ENCODE data around the gene KDM1B.
A peak's percentile ranks its signal among the peaks of the same experiment; 100 is the strongest.
"Not testable (repeated sequence)": the region's sequence is repeated elsewhere in the genome, so short reads cannot be mapped to it uniquely, and the experiment has no call there.

The KDM1B gene

DNA sequence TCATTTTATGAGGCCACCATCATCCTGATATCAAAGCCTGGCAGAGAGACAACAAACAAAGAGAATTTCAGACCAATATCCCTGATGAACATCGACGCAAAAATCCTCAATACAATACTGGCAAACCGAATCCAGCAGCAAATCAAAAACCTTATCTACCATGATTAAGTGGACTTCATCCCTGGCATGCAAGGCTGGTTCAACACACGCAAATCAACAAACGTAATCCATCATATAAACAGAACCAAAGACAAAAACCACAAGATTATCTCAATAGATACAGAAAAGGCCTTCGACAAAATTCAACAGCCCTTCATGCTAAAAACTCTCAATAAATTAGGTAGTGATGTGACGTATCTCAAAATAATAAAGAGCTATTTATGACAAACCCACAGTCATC, 76.6 kb downstream of the KDM1B start:
- not testable (repeated sequence) for DNase-seq

DNA sequence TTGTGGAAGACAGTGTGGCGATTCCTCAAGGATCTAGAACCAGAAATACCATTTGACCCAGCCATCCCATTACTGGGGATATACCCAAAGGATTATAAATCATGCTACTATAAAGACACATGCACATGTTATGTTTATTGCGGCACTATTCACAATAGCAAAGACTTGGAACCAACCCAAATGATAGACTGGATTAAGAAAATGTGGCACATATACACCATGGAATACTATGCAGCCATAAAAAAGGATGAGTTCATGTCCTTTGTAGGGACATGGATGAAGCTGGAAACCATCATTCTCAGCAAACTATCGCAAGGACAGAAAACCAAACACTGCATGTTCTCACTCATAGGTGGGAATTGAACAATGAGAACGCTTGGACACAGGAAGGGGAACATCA, 78.5 kb downstream of the KDM1B start:
- DNase-seq: not testable (repeated sequence)

DNA sequence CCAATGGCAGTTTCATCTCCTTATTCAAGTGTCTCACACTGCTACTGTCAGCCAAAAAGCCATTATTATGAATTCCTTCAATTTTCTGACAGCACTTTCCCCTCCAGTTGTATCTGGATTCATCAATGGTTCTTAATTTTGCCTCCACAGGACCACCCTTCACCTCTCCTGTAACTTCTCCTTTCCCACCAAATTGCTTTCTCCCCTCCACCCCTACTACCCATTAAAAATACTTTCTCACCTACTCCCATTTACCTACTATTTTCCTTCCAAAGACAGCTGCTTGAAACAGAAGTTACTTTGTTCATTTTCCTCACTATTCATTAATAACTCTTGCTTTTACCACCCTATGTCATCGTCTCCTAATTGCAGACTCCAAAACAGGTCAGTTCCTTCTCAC, 79.3 kb downstream of the KDM1B start:
- no peak for DNase-seq

DNA sequence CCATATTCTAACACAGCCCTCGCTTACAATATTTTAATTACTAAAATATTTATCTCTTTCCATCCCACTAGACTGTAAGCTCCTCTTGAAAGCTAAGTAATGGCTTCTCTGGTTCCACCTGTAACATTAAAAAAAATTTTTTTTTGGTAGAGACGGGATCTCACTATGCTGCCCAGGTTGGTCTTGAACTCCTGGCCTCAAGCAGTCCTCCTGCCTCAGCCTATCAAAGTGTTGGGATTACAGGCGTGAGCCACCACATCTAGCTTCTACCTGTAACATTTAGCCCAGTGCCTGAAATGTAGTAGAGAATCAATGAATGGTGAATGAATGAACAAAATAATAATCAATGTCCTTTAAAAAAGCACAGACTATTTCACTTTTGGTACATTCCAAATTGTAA, 80.3 kb downstream of the KDM1B start:
- DNase-seq: no peak

DNA sequence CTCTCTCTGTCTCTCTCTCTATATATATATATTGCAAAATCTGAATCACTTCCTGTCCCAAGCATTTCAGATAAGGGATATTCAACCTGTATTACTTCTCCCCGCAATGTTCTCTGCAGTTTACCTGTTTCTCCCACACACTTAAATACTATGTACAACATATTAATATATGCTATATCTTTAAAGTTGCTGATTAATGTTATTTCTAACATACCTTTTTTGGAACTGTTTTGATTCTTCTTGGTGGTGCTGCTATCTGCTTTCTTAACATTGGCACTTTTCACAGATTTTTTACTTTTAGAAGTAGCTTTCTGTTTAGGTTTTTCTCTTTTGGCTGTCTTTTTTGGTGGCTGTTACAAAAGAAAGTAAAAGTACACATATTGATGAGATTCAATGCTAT, 81.9 kb downstream of the KDM1B start:
- DNase-seq: no peak

DNA sequence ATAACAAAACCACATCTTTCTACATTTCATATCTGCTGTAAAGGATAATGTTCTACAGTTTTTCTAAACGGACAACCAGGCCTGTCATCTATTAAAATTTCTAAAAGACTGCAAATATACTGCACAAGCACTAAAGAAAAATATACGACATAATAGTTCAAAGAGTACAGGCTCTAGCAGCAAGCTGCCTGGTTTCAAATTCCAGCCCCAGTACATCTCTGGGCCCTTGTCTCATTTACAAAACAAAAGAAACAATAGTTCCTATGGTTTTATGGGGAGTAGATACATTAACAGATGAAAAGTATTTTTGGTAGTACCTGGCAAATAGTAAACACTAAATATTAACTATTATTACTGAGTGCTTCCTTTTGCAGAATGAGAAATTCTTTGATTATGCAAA, 85.0 kb downstream of the KDM1B start:
- no peak for DNase-seq

DNA sequence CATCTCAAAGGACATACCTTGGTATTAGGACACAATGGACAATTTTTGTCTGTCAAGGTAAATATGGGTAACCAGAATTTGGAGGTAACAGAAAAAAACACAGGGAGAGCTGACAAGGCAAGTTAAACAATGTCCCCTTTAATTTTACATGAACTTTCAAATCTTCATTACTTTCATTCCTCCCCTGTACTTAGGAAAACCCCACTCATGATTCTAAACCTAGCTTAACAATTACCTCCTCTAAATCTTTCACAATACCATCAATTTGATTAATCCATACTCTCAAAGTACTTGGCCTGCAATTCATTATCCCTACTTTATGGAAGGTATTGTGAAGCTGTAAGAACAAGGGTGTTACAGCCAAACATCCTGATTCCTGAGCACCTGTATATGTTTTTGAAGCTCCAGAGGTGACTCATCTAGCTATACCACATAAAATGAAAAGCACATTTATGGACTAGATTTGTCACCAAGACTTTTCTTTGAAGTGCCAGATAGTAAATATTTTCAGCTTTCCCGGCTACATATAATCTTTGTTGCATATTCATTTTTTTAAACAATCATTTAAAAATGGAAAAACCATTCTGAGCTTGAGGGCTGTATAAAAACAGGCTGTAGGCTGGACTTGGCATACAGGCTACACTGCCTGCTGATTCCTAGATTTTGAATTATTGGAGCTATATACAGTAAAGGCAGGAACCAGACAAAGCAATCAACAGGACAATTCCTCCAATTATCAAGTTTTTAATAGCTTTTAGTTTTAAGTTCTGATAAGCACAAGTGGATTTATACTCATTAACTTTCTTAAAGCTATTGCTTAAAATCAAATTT, 86.2 kb downstream of the KDM1B start:
- DNase-seq: no peak

DNA sequence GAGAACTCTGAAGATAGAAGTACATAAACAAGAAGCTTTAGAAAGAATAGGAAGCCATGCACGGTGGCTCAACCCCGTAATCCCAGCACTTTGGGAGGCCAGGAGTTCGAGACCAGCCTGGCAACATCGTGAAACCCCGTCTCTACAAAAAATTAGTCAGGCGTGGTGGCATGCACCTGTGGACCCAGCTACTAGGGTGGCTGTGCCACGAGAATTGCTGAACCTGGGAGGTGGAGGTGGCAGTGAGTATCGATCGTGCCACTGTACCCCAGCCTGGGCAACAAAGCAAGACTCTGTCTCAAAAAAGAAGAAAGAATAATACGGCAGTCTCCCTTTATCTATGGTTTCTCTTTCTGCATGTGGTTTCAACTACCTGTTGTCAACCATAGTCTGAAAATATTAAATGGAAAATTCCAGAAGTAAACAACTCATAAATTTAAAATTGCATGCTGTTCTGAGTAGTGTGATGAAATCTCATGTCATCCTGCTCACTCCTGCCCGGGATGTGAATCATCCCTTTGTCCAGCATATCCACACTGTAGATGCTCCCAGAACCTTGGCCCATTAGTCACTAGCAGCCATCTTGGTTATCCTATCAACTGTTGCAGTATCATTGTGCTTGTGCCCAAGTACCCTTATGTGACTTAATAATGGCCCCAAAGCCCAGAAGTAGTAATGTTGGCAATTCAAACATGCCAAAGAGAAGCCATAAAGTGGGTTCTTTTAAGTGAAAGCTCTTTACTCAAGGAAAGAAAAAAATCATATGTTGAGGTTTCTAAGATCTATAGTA, 87.0 kb downstream of the KDM1B start:
- no peak for DNase-seq

DNA sequence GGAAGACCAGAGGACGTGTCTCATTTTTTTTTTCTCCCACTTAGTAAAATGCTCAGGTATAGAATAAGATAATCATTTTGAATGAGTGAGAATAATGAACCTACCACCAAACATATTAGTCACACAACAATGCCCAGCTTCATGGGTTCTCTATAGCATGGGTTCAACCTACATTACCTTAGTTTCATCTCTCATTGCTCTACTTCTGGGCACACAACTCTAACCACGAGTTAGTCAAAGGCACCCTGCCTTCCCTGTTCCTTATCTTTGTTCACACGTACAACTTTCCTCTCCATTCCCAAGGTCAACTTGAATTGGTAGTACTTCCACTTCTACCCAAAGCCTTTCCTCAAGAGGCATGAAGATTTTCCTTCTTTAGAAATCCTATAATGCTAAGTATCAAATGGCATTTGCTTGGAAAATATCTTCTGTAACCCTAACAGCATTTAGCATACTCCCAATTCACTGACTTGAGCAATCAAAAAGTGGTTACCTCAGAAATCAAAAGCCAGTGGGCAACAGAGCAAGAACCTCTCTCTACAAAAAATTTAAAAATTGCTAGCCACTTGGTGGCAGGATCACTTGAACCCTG, 88.2 kb downstream of the KDM1B start:
- DNase-seq: no peak

DNA sequence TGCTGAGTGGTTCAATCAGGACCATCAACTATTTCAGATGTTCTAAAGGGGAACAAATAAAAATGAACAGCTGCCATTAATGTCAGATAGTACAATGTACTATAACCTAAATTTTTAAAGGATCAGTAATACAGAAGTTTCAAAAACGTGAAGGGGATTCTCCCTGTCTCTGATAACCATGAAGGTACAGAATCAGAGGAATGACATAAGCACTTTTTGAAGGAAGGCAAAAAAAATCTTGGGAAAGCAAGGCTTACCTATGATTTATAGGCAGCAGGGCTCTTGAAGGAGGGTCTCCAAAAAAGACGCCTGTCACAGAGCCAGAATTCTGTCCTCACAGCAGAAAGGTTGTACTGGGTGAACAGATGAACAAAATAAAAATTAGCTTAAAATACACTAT, 89.0 kb downstream of the KDM1B start:
- no peak for DNase-seq

DNA sequence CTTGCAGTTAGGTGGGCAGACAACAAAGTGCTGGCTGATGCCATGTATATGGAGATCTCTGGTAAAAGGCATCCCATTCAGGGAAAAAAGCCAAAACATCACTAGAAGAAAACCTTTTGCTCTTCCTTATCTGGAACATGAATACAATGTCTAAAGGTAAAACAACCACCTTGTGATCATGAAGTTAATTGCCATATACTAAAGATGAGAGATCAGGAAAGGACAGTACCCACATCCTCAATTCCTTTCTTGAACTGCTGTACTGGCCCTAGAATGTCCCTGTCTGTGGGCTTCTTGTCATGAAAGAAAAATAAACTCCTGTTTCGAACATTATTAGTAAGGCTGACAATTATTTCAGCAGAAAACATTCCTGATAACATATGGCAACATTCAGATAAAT, 89.9 kb downstream of the KDM1B start:
- no peak for DNase-seq

DNA sequence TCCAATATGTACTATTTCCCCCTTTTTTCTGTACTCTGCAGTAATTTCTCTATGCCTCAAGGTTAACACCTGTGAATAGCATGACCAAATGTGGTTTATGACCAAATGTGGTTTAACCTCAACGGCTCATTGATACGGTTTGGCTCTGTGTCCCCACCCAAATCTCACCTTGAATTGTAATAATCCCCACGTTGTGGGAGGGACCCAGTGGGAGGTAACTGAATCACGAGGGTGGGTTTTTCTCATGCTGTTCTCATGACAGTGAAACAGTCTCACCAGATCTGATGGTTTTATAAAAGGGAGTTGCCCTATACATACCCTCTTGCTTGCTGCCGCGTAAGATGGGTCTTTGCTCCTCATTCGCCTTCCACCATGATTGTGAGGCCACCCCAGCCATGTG, 90.4 kb downstream of the KDM1B start:
- DNase-seq: no peak

DNA sequence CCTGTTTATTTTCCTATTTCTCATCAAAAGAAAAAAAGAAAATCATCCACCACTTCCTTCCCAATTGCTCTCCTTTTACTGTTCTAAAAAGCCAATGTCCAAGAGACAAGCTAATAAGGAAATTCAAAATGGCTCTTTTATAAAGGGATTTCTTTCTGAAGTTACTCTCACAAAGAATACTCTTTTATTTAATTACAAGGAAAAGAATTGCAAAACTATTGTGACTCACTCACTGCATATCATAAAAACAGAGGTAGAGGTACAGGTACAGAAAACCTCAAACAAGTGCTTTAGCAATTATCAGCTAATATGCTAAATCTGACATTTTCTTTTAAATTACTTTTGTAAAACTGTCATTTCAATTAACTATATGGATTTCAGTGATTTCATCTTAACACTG, 91.0 kb downstream of the KDM1B start:
- DNase-seq: no peak

DNA sequence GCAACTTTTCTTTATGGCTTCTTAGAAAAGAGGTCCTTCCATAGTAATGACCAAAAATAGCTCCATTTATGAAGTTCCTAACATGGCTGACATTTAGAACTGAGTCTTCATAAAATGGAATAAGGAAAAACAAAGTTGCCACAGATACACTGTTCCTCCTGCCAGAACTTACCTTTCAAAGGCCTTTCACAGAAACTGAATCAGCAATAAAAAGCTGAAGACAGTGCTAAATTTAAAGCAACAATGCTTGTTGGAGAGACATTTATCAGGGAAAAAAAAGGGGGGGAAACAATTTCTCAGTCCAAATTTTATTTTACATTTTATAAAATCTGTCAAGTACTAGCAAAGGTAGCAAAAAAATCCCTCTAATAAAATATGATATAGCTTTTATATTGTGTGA, 91.8 kb downstream of the KDM1B start:
- DNase-seq: no peak

DNA sequence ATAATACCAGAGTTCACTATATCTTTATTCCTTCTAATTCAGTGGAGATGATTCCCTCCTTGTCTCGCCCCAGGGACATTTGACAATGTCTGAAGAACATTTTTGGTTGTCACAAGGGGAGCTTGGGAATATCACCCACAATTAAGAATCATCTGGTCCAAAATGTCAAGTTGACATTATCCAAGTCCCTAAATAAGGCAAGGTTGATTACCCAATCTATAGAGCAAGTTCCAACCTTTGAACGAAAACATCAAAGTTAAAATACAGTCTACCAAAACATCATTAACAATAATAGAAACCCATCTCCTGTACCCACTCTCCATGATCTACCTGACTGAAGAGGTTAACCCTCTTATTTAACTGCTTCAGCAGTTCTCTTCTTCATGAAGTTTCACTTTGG, 93.5 kb downstream of the KDM1B start:
- no peak for DNase-seq

DNA sequence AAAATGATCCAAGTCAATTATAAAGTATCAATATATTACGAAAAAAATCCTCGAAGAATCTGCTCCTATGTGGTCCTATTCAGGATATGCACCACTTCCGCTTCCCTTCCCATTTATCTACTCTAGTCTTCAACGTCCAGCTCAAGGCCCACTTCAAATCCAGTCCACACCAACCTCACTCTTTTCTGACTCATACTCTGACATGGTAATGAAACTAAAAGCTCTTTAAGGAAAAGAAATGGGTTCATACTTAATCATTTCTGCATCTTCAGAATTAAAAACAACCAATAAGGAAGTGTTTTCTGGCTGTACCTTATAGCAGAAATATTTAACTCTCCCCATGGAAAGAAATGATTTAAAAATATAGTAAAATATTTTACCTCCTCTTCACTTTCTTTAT, 94.0 kb downstream of the KDM1B start:
- DNase-seq: no peak

DNA sequence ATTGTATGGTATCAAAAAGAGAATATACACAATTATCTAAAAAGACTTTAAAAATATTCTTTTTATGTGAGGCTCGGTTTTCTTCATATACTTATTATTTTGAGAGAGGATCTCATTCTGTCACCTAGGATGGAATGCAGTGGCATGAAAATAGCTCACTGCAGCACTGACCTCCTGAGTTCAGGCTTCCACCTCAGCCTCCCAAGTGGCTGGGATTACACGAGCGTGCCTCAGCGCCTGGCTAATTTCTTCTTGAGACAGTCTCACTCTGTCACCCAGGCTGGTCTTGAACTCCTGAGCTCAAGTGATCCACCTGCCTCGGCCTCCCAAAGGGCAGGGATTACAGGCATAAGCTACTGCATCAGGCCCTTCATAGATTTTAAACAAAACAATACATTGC, 98.4 kb downstream of the KDM1B start:
- DNase-seq: no peak

DNA sequence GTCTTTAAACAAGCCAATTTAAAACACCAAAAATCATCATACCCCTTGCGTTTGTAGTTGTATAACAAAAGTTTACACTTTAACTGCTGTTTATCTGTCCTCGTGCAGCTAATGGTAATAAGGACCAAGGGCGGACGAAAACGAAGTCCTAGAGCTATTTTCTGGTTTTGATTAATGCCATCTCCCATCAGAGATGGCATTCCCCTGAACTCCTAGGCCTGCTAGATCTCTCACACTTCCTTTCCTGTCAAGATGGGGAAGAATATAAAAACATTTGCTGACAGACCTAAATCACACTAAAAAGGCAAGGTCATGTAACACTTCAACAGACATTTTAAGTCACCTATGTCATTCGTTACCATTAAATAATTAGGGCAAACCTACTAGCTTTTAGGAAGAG, 99.6 kb downstream of the KDM1B start:
- no peak for DNase-seq

DNA sequence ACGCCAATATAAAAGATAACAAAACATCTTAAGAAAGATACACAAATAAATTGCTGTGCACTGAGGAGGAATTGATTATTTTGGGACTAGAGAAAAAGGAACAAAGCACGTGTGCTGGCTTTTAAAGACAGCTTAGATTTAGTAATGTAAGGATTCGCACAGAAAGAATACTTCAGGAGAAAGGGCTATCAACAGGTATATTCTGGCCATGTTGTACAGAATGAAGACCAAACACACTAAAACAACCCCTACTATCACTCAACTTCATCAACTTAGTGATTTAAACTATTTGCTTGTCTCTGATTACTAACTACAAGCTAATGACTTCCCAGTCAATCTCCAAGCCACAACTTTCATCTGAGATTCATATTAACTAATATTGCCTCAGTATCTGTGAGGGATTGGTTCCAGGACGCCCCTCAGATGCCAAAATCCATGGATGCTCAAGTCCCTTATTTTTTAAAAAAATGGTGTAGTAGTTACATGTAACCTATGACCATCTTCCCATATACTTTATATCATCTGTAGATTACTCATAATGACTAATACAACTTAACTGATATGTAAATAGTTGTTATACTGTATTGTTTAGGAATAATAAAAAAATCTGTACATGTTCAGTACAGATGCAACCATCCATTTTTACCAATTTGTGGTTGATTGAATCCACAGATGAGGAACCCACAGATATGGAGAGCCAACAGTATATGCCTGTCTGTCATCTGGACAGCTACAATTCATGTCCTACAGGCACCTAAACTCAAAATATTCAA, 104.6 kb downstream of the KDM1B start:
- no peak for DNase-seq

DNA sequence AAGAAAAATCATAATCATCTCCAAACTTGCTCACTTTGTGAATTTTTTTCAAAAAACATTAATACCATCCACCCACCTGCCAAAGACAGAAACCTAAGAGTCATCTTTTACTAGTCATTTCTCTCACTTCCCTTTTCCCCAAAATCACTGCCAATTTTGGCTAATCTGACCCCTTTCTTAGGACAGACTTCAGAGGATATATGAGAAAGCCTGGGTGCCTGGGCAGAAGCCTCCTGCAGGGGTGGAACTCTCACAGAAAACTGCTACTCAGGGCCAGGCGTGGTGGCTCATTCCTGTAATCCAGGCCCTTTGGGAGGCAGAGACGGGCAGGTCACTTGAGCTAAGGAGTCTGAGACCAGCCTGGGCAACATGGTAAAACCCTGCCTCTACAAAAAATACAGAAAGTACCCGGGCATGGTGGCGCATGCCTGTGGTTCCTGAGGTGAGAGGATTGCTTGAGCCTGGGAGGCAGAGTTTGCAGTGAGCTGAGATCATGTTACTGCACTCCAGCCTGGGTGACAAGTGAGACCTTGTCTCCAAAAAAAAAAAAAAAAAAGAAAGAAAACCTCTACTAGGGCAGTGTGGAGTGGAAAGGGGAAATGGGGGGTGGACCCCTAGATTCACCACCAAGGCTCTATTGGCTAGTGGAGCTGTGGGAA, 105.4 kb downstream of the KDM1B start:
- no peak for DNase-seq

DNA sequence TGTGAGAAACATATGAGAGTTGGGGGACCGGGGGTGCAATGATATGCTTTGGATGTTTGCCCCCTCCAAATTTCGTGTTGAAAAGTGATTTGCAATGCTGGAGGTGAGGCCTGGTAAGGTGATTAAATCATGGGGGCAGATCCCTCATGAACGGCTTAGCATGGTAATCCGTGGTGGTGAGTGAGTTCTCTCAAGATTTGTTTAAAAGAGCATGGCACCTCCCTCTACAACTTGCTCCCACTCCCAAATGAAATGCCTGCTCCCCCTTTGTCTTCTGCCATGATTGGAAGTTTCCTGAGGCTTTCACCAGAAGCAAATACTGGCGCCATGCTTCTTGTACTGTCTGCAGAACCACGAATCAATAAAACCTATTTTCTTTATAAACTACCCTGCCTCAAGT, 106.7 kb downstream of the KDM1B start:
- no peak for DNase-seq

DNA sequence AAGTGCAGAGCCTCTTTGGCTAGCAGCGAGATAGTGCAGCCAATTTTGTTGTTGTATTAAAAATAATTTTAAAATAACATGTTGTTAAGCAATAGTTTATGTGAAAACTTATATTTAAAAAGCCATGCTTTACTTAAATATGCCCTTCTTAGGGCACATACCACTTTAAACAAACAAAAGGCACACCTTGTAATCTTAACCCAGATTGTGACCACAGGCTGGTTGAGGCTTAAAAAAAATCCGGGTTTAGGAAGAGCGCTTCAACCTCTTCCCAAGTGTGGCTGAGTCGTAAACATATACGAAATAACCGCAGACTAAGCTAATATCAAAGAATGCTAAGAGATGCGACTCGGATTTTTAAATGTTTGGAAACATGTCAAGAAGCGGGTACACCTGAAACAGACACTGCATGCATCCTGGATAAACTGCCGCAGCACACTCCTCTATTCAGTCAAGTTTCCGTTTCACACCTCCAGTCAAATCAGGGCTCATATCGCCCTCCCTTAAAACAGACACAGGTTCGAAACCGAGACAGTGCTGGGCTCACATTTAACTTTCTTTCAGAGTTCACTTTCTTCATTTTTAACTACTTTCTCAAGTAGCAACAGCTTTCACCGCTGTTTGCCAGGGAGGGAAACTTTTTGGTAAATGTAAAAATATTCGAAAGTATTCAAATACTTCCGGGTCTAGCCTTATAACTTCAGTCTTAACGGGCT, 107.6 kb downstream of the KDM1B start:
- peak; percentile 41 for DNase-seq

All from right kidney (tissue), 1 donor.